OCI-LY3 (cell line): ENCODE measurements around the gene COBL.

ENCODE experiments used
- H2AFZ ChIP-seq: fragments of 200-600, 300-600 bp; shearing (Covaris generic); 2 replicates; pipeline ENCODE4 v1.6.0; 2014; ENCODE audit warnings: antibody characterized with exemption, low read depth, low read length
- H3K27ac ChIP-seq: fragments of 200-600, 300-600 bp; sonication (generic); 2 replicates; pipeline ENCODE4 v1.5.1; 2014; ENCODE audit warnings: mild to moderate bottlenecking, low read length, moderate library complexity, mixed read lengths
- H3K27me3 ChIP-seq: fragments of 200-600, 300-600 bp; sonication (generic); 2 replicates; pipeline ENCODE4 v1.6.1; 2014; ENCODE audit warnings: low read depth, low read length, mixed read lengths
- H3K36me3 ChIP-seq: fragments of 200-600, 300-600 bp; sonication (generic); replicated peaks from 2 replicates; pipeline ENCODE3; 2014; ENCODE audit warnings: low read depth, low read length, mixed read lengths
- H3K4me1 ChIP-seq: fragments of 300-600, 200-600 bp; sonication (generic); 2 replicates; pipeline ENCODE4 v1.6.1; 2014; ENCODE audit warnings: low read length, mixed read lengths
- H3K4me2 ChIP-seq: fragments of 200-600, 300-600 bp; sonication (generic); 2 replicates; pipeline ENCODE4 v1.6.1; 2014; ENCODE audit warnings: low read length, mixed read lengths
- H3K4me3 ChIP-seq: fragments of 300-600, 200-600 bp; sonication (generic); 2 replicates; pipeline ENCODE4 v1.5.1; 2014; ENCODE audit warnings: antibody characterized with exemption, mild to moderate bottlenecking, low read length, moderate library complexity
- H3K79me2 ChIP-seq: fragments of 300-600, 200-600 bp; shearing (Covaris generic); 2 replicates; pipeline ENCODE4 v1.6.1; 2014; ENCODE audit warnings: mild to moderate bottlenecking, low read length, mixed read lengths
- H3K9ac ChIP-seq: fragments of 300-600, 200-600 bp; shearing (Covaris generic); 2 replicates; pipeline ENCODE4 v1.6.0; 2014; ENCODE audit warnings: mild to moderate bottlenecking, low read length, moderate library complexity
- H3K9me3 ChIP-seq: fragments of 200-600, 300-600 bp; shearing (Covaris generic); 2 replicates; pipeline ENCODE4 v1.6.1; 2014; ENCODE audit warnings: low read length, mixed read lengths; ENCODE audit not compliant: insufficient read depth
- H4K20me1 ChIP-seq: fragments of 200-600, 300-600 bp; sonication (generic); 2 replicates; pipeline ENCODE4 v1.6.1; 2016; ENCODE audit warnings: low read length, mixed read lengths; ENCODE audit not compliant: insufficient read depth
- EZH2phosphoT487 ChIP-seq: fragments of 200-600 bp; shearing (Covaris generic); IDR thresholded peaks from 2 replicates; pipeline ENCODE4 v1.6.1; 2018; ENCODE audit warnings: antibody characterized with exemption, mixed run types, low read depth
- TF ChIP-seq, protein P1 (sequence below): fragments of 200-600, 300-600 bp; sonication (generic); IDR thresholded peaks from 2 replicates; pipeline ENCODE4 v1.5.1; 2014; ENCODE audit warnings: antibody characterized with exemption, low read length, low read depth

Gene COBL

DNA sequence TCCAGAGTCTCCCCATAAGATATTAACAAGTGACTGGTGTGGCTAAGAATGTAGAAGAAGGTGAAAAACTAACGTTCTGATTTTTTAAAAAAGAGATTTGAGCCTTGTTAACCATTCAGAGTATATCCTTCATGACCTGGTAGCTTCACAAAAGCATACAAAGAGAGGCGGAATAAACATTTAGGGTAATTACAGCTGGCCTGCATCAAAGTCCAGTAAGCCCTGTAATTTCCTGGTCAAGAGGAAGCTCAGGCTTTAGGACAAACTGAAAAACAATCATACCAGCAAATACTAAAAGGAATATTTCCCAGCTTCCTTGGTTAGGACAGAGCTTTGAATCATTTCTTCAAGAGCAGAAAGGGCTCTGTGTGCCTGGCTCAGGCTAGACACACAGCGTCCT lies 165.2 kb downstream of the COBL start:
- H3K9ac ChIP-seq: no peak overlapping the region
- no peak overlapping the region for H3K27ac ChIP-seq
- H3K79me2 ChIP-seq: no peaks in the 10 kb centered on the region
- H3K4me2 ChIP-seq: no peak overlapping the region
- H3K27me3 ChIP-seq: no peaks in the 10 kb centered on the region
- H3K4me1 ChIP-seq: peaks cover 10% of the 10 kb centered on the region
- no peaks in the 10 kb centered on the region for H3K36me3 ChIP-seq
- no peaks in the 10 kb centered on the region for H4K20me1 ChIP-seq
- H3K4me3 ChIP-seq: no peak overlapping the region
- TF ChIP-seq, protein P1, sequence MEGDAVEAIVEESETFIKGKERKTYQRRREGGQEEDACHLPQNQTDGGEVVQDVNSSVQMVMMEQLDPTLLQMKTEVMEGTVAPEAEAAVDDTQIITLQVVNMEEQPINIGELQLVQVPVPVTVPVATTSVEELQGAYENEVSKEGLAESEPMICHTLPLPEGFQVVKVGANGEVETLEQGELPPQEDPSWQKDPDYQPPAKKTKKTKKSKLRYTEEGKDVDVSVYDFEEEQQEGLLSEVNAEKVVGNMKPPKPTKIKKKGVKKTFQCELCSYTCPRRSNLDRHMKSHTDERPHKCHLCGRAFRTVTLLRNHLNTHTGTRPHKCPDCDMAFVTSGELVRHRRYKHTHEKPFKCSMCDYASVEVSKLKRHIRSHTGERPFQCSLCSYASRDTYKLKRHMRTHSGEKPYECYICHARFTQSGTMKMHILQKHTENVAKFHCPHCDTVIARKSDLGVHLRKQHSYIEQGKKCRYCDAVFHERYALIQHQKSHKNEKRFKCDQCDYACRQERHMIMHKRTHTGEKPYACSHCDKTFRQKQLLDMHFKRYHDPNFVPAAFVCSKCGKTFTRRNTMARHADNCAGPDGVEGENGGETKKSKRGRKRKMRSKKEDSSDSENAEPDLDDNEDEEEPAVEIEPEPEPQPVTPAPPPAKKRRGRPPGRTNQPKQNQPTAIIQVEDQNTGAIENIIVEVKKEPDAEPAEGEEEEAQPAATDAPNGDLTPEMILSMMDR: no peak
- TF ChIP-seq EZH2phosphoT487: no peak
- no peak overlapping the region for H2AFZ ChIP-seq
- H3K9me3 ChIP-seq: no peaks in the 10 kb centered on the region; the same call in 1 of the 2 replicates

DNA sequence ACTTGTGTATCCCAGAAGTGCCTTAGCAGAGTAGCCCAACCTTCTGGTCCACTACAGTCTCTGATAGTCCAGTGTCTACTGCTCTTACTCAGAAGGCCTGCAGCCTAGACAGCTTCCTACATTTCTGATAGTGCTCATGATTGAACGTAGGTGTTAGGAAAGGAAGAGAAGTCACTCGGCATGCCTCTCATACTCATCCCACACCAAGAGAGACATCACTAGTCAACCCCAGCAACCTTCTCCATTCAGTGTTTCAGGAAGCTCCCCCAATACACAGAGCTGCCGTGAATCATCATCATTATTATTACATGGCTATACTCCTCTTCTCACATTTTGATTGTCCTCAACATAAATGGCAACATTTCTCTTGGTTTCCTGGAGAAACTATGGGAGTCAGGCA lies 166.4 kb downstream of the COBL start:
- H2AFZ ChIP-seq: no peak overlapping the region
- no peaks in the 10 kb centered on the region; the same call in 1 of the 2 replicates for H3K9me3 ChIP-seq
- no peaks in the 10 kb centered on the region for H3K36me3 ChIP-seq
- no peak overlapping the region for H3K27ac ChIP-seq
- H3K4me3 ChIP-seq: no peak overlapping the region
- H4K20me1 ChIP-seq: no peaks in the 10 kb centered on the region
- TF ChIP-seq EZH2phosphoT487: no peak
- TF ChIP-seq, protein P1: no peak
- H3K79me2 ChIP-seq: no peaks in the 10 kb centered on the region
- no peaks in the 10 kb centered on the region for H3K4me1 ChIP-seq
- no peak overlapping the region for H3K9ac ChIP-seq
- no peak overlapping the region for H3K4me2 ChIP-seq
- H3K27me3 ChIP-seq: no peaks in the 10 kb centered on the region

DNA sequence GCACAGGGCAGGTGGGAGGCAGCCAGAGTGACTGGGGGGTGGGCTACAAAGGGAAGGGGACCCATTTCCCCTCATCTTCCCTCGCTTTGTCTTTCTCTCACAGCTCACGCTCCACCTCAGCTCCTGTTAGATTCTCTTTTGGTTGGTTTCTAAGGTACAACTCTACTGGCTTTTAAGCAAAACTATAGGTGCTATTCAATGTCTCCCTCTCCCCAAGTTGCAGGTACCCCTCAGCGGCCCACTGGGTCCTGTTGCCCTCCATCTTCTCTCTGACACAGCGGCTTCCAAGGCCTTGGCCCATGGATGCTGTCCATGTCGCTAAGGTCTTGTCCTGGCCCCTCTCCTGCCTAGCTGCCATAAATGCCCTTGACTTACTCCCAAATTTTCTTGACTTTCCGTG lies 168.4 kb downstream of the COBL start:
- no peaks in the 10 kb centered on the region for H4K20me1 ChIP-seq
- H3K4me2 ChIP-seq: no peak overlapping the region
- no peak overlapping the region for H2AFZ ChIP-seq
- H3K27me3 ChIP-seq: peaks cover 5% of the 10 kb centered on the region; the same call in 1 of the 2 replicates
- H3K36me3 ChIP-seq: no peaks in the 10 kb centered on the region
- no peak overlapping the region for H3K27ac ChIP-seq
- no peaks in the 10 kb centered on the region for H3K79me2 ChIP-seq
- no peak overlapping the region for H3K9ac ChIP-seq
- H3K9me3 ChIP-seq: no peaks in the 10 kb centered on the region; the same call in 1 of the 2 replicates
- no peak overlapping the region for H3K4me3 ChIP-seq
- TF ChIP-seq, protein P1: no peak
- TF ChIP-seq EZH2phosphoT487: no peak
- no peaks in the 10 kb centered on the region for H3K4me1 ChIP-seq

DNA sequence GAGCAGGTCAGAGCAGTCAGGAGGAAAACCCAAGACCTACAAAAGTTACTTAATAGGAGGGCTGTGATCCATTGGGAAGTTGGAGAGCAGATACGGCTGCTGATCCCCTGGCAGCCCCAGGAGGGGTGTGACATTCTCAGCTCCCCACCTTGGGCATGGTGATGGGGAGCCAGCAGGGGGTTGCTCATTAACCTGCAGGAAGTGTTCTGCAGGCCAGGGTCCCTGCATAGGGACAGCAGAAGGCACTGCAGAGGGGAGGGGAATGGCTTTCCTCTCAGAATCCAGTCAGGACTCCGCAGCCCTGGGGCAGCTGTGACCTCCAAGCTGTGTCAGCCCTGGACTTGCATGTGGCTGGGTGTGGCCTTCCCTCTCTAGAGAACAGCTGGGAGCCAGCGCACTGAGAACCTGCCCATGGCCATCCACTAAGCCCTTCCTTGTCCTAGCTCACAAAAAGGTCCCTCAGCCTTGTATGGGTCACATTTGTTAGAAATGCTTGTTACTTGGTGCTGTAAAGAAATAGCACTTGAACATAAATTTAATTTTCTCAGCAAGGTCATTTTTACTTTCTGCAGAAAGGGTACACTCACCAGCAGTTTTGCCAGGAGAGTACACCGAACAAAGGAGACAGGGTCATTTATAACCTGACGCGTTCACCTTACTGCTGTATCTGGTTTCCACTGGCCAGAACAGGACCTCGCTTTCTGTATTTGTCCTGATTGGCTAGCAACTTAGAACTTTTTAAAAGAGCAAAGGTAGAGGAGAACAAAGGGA lies 169.6 kb downstream of the COBL start:
- Histone ChIP-seq H3K4me1 (no peaks in the 10 kb centered on the region), H3K4me3 (no peak overlapping the region)
- no peak for TF ChIP-seq EZH2phosphoT487
- TF ChIP-seq, protein P1: no peak

More for the DNA sequence above, 169.6 kb downstream of the COBL start:
- Histone ChIP-seq H3K9me3 (no peaks in the 10 kb centered on the region; the same call in 1 of the 2 replicates), H3K36me3 (no peaks in the 10 kb centered on the region), H3K27ac (no peak overlapping the region), H3K9ac (no peak overlapping the region), H3K4me2 (no peak overlapping the region), H3K79me2 (no peaks in the 10 kb centered on the region), H4K20me1 (no peaks in the 10 kb centered on the region), H3K27me3 (peaks cover 12% of the 10 kb centered on the region), H2AFZ (no peak overlapping the region)
